Peyer's patch (tissue), 4 donors: ENCODE results near the gene ASTN1.

Source experiments
- POLR2A ChIP-seq, 2 donors: fragments of 450-650 bp; IDR thresholded peaks; one replicate each; pipeline ENCODE4 v1.5.1; 2017; ENCODE audit warnings: antibody characterized with exemption in 2 of 2, mild to moderate bottlenecking in 2 of 2, moderate library complexity in 2 of 2
- TF ChIP-seq, protein P1 (sequence below), 6 experiments: fragments of 450-650 bp in 4 of 6; fragments of 200-600 bp in 2 of 6; sonication (generic) in 1 of 6; IDR thresholded peaks; one replicate each; pipeline ENCODE4 v1.5.1; 2017 to 2019; ENCODE audit warnings: antibody characterized with exemption in 6 of 6, mild to moderate bottlenecking in 3 of 6, moderate library complexity in 1 of 6

DNA sequence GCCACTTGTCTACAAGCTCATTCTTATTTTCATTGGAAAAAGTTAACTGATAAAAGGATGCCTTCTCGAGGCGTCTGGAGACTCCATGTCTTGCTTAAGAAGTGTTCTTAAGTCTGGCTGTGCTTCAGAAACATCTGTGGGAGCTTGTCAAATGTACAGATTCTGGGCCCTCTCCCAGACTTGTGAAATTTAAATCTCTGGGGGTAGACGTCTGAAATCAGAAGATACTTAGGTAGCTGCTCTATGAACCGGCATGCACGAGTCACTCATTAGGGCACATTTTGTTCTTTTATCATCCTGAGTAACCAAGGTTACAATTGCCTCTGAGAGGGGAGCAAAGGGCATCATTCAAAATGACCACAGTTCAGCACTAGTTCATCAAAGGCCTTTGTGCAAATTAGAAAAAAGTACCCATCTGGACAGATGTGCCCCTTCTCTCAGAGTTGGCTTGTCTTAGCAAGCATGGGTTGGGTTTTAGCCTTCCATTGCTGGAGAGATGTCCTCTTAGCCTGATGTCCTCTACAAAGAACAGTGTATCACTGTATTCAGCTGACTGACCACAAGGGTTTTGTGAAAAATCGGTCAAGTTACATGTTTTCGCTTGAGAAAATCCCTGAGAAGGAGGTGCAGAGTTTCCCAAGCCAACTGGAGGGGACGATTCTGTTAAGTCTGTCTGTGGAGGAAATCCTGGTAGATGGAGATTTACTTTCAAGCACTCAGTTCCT, 156.9 kb downstream of the ASTN1 start:
- TF ChIP-seq, protein P1, sequence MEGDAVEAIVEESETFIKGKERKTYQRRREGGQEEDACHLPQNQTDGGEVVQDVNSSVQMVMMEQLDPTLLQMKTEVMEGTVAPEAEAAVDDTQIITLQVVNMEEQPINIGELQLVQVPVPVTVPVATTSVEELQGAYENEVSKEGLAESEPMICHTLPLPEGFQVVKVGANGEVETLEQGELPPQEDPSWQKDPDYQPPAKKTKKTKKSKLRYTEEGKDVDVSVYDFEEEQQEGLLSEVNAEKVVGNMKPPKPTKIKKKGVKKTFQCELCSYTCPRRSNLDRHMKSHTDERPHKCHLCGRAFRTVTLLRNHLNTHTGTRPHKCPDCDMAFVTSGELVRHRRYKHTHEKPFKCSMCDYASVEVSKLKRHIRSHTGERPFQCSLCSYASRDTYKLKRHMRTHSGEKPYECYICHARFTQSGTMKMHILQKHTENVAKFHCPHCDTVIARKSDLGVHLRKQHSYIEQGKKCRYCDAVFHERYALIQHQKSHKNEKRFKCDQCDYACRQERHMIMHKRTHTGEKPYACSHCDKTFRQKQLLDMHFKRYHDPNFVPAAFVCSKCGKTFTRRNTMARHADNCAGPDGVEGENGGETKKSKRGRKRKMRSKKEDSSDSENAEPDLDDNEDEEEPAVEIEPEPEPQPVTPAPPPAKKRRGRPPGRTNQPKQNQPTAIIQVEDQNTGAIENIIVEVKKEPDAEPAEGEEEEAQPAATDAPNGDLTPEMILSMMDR (IDR thresholded peaks at IDR 0.05): no peak
- no peak for TF ChIP-seq POLR2A (IDR thresholded peaks at IDR 0.05)
